Anterior cingulate cortex (tissue), 58 donors: Measurements from ENCODE around the gene MIS12.

Source experiments
- DNase-seq, 58 donors: peaks; one replicate each; lab custom pipeline; 2025; lab: John Stamatoyannopoulos, UW

Gene MIS12

DNA sequence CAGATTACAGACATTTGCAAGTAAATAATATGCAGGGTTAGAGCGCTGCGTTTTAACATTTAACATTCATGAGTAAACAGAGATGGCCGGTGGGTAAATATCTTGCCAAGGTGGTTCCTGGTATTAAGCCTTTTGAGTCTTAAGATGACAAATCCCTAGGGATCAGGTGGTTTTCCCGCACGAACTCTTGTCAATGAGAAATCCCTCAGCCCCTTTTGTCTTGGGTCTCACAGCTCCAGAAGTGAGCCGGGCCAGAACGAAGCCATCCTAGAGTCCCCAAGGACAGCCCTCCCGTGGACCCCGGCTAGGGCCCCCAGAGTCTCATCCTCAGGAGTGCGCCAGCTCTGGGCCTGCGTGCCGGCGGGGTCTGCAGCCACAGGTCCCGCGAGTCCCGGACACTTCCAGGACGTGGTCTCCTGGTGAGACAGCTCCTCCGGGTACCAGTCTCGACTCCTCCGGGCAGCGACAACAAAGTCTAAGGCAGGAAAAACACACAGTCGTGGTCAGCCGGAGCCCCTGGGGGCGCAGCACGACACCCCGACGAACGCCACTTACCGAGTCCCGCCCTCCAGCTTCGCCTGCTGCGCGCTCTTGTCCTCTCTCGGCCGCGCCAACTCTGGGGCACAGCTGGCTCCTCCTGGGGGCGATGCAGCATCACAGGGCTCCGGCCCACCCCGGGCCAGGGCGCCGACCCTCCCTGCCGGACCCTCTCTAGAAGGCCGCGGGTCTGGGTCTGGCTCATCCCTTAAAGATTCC lies 13.3 kb downstream of the MIS12 start:
- DNase-seq, result peak in 25 of 58 donors; percentile 7 to 54 (median 23)

DNA sequence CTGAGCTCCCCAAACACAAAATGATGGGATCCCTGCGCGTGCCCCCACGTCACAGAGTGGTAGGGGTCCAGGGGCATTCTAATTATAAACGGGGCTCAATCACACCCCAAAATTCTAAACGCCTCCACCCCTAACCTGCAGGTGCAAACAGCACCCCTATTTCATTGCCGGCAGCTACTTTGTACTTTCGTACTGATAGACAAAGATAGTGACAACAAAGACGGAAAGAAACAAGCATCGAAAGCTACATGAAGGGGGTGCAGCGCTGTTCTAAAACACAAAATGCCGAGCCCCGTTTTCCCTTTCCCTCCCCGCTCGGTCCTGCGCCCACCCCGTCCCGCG lies 13.9 kb downstream of the MIS12 start:
- DNase-seq, result no peak

DNA sequence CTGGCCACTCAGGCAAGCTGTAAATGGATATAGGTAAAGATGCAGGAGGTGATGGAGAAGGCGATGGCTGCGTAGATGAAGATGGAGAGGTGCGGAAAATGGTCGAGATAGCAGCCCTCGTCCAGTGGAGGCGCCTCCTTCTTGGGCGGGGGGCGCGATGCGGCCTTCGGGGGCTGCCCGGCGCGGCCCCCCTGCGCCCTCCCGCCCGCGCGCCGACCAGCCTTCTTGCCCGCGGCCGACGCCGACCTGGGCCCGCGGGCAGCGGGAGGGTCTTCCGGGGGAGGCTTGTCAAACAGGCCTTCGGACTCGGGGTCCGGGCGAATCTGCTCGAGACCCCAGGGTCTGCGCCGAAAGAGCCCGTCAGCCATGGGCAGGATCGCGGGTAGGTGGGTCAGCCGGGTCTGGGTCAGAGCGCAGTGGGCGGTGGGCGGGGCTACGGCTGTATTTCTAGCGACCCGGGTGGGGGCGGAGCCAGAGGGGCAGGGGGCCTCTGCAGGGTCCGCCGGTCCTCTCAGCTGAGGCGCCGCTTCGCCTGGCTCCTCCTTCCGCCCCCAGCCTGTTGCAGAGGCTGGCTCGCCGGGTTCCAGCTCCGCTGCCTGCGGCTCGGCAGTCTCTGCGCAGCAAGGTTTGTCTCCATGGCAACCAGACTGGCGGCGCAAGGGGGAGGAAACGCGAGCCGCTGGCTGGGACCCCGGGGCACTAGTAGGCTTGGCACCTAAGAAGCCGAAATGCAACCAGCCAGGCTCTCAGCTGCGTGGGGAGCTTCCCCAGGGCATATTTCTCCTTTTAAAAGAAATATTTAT lies 14.4 kb downstream of the MIS12 start:
- DNase-seq, result peak; percentile 49 to 97 (median 86)

DNA sequence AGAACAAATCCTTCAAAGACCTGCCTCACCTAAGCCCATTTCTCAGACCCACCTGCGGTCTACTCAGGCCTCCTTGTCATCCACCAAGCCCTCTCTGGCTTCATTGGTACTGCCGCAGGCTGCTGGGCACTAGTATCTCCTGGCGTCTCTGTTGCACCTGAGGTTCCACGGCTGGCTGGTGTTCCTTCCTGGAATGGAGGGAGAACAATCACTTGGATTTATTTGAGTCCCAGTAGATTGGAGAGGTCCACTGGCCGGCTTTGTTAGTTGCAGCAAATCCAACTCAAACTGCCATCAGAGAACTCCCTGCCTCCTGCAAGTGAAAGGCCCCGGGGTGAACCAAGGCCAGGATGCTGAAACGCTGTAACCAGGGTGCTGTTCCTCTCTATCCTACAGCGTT lies 15.3 kb downstream of the MIS12 start:
- DNase-seq, result peak in 1 of 58 donors; percentile 10

DNA sequence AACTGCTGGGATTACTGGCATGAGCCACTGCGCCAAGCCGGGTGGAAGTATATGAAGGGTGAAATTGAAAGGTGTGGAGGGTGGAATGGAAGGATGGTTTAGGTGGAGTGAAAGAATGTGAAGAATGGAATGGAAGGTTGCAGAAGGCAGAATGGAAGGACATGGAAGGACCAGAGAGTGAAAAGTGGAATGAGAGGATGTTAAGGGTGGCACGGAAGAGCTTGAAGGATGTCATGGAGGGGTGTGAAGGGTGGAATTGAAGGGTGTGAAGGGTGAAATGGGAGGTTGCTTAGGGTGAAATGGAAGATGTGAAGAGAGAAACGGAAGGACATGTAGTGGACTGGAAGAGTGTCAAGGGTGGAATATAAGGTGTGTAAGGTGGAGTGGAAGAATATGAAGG lies 16.2 kb downstream of the MIS12 start:
- no peak for DNase-seq

DNA sequence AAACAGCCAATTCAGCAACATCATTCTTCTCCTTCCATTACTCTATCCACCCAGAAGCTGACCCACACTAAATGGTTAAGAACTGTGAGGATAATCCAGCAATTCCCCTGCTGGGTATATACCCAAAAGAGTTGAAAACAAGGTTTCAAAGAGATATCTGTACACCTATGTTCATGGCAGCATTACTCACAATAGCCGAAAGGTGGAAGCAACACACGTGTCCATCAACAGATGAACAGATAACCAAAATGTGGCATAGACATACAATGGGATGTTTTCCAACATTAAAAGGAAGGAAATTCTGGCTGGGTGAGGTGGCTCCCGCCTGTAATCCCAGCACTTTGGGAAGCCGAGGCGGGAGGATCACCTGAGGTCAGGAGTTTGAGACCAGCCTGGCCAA lies 19.9 kb downstream of the MIS12 start:
- no peak for DNase-seq

DNA sequence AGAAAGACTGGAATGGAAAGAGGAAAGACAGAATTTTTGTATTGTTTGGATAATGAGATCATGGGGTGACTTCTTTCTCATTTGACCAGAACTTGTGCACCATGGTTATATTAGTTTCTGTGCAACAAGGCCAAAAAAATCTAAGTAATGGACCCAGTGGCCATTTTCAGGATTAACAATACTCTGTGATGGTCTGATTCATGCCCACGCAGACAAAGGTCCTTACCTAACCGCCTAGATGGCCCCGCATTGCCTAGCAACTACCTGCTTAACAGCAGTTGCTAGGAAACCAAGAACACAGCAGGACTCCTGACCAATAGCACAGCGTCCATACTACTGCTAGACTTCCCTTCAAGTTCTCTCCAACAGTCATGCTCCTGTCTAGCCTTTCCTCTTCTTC lies 22.4 kb downstream of the MIS12 start:
- DNase-seq, result peak in 5 of 58 donors; percentile 6 to 34 (median 11)

DNA sequence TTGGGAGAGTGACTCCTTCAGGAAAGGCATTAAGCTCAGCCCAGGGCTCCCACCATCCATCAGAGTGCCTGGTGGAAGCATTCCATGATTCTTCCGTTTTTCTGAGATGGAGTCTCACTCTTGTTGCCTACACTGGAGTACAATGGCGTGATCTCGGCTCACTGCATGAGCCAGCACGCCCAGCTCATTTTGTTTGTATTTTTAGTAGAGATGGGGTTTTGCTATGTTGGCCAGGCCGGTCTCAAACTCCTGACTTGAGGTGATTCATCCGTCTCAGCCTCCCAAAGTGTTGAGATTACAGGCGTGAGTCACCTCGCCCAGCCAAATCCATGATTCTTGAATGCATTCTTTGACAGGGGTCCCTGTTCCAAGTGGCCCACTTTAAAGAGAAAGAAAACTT lies 23.1 kb downstream of the MIS12 start:
- DNase-seq, result no peak

DNA sequence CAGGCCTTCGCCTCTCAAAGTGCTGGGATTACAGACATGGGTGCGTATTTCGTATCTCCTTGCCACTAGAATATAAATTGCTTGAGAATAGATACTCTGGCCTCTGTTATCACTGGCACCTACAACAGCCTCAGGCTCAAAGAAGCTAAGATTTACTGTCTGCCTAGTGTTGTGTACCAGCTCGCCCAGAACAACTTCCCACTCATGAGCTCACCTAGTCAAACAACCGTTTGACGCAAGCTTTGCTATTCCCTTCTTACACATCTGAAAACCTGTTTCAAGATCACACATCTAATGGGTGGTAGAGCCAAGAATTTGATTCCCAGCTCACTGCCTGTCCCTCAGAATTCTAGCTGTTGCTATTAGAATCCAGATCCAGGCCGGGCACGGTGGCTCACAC lies 24.4 kb downstream of the MIS12 start:
- peak in 2 of 58 donors; percentile 3 to 6 for DNase-seq

DNA sequence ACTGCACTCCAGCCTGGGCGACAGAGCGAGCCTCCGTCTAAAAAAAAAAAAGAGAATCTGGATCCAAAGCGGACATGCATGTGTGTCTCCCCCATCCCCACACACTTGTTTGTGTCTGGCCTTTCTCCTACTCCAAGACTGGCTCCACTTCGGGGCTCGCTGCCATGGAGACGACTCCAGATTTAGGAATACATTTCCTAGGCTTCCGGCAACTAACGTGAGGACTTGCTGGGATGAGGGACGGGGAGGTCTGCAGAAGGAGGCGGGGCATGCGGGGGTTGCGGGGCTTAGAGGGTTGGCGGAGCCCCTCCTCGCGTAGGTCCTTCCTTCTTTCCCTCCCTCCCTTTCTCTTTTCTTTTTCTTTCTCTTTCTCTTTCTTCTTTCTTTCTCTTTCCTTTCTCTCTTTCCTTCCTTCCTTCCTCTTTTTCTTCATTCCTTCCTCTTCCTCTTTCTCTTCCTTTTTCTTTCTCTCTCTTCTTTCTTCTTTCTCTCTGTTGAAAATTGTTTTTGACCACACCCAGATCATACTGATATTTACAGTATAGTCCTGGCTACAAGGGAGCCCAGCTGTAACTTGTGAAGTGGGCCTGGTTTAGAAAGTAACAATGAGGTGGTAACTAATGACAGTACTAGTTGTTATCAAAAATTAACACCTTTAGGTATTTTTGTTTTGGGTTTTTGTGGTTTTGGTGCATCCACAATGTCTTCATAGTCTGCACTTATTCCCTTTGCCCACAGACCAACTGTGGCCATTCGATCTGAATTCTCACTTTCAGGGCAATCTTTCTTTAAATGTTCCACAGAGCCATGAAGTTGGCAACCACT lies 25.2 kb downstream of the MIS12 start:
- DNase-seq, result peak in 20 of 58 donors; percentile 4 to 69 (median 20)

DNA sequence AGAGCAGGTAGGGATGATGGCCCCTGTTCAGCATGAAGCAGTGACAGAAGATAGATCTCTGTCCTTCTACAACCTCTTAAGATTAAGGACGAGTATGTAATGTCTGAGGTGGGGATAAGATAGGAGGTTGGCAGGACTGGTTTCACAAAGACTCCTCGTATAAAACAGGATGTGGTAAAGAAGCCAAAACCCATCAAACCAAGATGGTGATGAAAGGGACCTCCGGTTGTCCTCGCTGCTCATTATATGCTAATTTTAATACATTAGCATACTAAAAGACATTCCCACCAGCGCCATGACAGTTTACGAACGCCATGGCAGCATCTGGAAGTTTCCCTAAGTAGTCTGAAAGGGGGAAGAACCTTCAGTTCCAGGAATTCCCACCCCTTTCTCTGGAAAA lies 27.3 kb downstream of the MIS12 start:
- DNase-seq, result no peak

DNA sequence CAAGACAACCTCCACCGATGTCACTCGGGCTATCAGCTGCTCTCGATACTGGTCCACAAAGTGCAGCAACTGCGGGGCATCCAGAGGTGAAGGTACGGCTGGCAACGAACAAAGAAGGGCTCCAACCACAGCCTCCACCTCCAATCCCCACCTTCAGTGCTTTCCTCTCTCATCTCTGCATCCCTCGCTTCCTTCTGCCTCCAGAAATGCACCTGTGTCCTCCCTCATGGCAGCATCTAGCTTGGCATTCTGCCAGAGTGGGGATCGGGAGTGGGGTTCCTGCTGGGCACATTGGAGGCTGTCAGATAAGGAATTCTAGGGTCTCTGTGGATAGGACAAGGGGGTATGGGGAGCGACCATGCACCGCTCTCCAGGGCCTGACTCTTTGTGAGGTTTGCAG lies 28.6 kb downstream of the MIS12 start:
- DNase-seq, result no peak

DNA sequence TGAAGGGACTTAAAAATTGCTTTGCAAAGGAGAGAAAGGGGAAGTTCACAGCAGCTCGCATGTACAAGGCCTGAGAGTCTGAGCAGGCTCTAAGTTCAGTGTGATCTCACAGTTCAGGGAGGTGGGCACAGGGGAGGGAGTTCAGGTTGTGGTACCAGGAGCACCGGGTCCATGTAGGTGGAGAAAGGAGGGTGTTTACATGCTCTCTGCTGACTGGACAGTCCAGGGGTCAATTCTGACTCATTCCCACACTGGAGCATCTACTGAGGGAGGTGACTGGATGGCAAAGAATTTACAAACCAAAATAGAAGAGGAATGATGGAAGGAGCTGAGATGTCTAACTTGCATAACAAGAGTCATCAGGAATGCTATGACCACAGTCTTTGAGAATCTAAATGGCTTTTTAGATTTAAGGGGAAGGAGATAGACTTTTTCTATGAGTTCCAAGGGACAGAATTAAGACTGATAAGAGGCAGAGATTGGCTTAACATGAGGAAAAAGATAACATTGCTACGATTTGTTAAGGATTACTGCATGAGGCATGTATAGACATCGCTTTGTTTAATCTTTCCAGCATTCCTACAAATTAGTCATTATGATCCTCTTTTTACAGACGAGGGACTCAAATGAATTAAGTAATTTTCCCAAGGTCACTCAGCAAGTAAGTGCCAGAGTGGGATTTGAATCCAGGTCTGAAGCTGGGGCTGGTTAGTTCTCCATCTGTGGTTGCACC lies 29.9 kb downstream of the MIS12 start:
- no peak for DNase-seq

DNA sequence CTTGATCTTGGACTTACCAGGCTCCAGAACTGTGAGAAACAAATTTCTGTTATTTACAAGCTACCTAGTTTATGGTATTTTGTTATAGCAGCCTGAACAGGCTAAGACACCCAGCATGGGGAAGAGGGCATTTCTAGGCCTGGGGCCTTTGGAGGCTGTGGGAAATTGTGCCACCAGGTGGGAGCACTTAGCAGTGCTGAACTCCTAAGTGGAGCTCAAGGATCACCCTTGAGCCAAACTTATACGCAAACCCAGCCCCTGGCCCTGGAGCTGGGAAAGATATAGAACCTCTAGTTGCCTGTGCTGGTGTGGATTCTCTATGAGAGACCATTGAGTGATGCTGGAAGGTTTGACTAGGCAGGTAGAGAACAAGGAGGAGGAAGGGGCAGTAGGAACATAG lies 36.1 kb downstream of the MIS12 start:
- no peak for DNase-seq

DNA sequence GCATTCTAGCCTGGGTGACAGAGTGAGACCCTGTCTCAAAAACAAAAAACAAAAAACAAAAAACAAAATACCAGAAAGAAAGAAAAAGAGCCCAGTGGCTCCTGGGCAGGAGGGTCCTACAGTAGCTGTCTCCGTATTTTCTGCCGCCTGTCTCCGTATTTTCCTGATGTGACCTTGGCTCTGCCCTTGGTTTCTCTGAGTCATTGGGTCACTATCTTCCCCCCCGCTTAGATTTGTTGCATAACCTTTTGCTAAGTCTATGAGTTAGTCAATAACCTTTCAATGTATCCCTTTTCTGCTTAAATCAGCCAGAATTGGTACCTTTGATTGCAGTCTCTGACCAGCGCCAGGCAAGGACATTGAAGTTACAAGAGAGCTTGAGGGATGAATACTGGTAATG lies 36.9 kb downstream of the MIS12 start:
- DNase-seq, result no peak

DNA sequence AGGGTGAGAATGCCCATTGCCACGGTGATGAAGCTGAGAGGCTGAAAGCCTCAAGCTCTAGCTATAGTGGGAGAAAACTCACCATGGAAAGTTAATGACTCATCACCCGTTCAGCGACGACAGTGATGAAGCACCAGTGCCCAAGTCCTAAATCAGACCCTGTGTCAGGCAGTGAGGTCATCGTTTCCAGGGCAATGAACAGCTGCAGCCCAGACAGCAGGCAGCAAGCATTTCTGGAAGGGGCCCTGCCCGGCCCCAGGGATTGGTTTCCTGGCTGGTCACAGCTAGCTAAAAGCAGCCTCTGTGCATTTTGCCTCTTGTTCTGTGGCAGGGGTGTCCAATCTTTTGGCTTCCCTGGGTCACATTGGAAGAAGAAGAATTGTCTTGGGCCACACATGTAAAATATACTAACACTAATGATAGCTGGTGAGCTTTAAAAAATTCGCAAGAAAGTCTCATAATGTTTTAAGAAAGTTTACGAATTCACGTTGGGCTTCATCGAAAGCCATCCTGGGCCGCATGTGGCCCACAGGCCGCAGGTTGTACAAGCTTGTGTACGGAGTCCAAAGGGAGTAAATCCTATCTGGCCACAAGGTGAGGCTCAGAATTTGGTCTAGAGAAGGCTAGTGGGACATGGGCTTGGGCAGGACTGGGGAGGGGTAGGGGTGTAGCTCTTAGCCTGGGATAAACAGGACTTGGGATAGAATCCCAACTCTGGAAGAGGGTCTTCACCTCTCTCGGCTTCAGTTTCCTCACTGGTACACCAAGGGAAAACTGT lies 40.6 kb downstream of the MIS12 start:
- DNase-seq, result peak in 50 of 58 donors; percentile 8 to 91 (median 60)

DNA sequence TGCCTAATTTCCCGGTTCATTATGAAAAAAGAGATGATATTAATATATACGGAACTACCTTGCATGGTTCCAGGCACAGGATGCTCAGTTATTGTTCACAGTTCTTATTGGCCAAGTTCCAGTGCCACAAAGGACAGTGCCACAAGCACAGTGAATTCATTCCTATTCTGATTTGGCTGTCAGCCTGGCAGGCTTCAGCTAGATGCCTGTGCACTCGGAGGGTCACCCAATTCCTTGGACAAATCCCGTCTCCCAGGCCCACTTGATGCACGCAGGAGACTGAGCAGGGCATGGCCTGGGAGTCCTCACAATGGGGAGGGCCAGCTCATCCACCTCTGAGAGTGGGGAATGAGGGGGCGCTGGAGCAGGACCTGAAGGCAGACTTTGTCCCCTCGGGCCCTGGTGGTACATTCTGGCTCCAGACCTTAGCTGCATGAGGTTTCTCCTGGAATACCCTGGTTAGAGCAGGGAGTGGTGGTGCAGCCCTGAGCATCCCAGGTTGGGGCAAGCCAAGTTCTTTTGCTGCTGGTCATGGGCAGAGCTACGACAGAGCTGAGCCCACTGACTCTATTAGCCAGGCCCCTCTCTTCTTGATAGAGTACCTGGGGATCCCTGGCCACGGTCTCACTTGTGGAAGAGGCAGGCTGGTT lies 41.4 kb downstream of the MIS12 start:
- DNase-seq, result peak in 1 of 58 donors; percentile 23

DNA sequence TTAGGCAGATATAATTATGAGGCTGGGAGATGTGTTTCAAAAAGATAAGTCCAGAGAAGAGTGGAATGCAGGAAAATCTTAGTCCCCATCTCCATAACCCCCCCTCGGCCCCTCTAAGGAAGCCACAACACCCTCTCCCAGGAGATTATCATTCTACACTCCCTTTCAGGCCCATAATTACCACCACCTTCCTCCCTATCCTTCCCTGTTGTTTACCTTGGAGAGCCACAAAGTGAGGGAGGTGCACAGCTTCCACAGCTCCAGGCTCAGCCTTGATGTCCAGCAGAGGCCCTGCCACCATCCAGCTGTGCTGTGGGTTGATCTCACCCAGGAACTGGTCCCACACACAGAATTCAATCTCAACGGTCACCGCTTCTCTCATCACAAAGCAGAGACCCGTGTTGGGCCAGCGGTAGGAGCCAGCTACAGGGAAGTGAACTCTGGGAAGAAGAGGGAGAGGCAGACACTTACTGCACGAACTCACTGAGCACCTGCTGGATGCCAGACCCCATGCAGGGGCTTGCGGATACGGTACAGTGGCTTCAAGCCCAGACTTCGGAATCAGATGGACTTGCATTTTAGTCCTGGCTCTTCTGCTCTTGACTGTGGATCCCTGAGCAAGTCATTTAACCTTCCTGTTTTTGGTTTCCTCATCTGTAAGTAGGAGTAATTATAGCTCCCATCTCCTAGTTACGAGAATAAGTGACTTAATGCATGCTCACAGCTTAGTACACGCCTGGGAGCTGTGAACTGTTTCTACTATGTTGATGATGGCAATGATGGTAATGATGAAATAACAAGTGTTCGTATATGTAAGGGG lies 44.1 kb downstream of the MIS12 start:
- DNase-seq, result no peak
